NB4 (cell line): ENCODE results near the gene HAUS7.
"Not testable (repeated sequence)": the region's sequence is repeated elsewhere in the genome, so short reads cannot be mapped to it uniquely, and the experiment has no call there.

Experiments used
- DNase-seq: peaks from one replicate; pipeline ENCODE4 v3.0.0; 2010; ENCODE audit warnings: low read depth
- H3K4me3 ChIP-seq: one replicate; pipeline ENCODE4 v1.5.1; 2011; ENCODE audit warnings: mild to moderate bottlenecking, low read depth, low read length, moderate library complexity
- CTCF ChIP-seq: IDR thresholded peaks from one replicate; pipeline ENCODE4 v1.5.1; 2012; ENCODE audit warnings: low read depth, low read length
- MAX ChIP-seq: IDR thresholded peaks from 2 replicates; pipeline ENCODE4 v1.6.1; 2011; ENCODE audit warnings: low read depth, low read length
- MYC ChIP-seq: IDR thresholded peaks from 2 replicates; pipeline ENCODE4 v1.6.1; 2011; ENCODE audit warnings: low read depth, low read length
- POLR2A ChIP-seq: IDR thresholded peaks from 2 replicates; pipeline ENCODE4 v1.6.1; 2011; ENCODE audit warnings: mild to moderate bottlenecking; ENCODE audit not compliant: insufficient read length; ENCODE audit errors: extremely low read depth

Gene HAUS7

GRCh38 chrX:153406903-153407302 is 63.5 kb downstream of the HAUS7 start:
- no peak overlapping the region for H3K4me3 ChIP-seq
- TF ChIP-seq POLR2A (no peak), CTCF (no peak), MAX (no peak), MYC (no peak)
- no peak for DNase-seq

GRCh38 chrX:153406011-153406410 is 64.4 kb downstream of the HAUS7 start:
- TF ChIP-seq MYC (no peak), CTCF (no peak), POLR2A (no peak), MAX (no peak)
- DNase-seq = no peak
- H3K4me3 ChIP-seq = no peak overlapping the region

DNA sequence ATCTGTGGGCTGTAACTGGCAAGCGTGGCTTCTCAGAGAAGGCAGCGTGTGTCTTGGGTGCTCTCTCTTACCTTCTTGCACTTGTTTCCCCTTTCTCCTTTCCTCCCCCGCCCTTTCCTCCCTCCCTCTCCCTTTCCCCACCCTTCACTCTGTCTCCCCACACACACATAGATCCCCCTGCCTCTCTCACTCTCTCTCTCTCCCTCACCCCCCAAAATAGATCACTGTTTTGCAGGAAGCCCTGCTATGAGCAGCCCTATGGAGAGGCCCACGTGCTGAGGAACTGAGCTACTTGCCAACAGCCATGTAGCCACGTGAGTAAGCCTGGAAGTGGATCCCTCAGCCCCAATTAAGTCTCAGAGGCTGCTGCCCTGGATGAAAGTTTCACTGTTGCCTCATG is 65.0 kb downstream of the HAUS7 start:
- no peak overlapping the region for H3K4me3 ChIP-seq
- TF ChIP-seq MAX (no peak), CTCF (no peak)
- DNase-seq = no peak

GRCh38 chrX:153404333-153404732 is 66.0 kb downstream of the HAUS7 start:
- not testable (repeated sequence) for DNase-seq, H3K4me3 ChIP-seq

- DNase-seq = no peak
- TF ChIP-seq MAX (no peak), MYC (no peak), CTCF (no peak), POLR2A (no peak)
- H3K4me3 ChIP-seq = no peak within 1 kb of the TSS
Observed at GRCh38 chrX:153401133-153401764, 69.1 kb downstream of the HAUS7 start, which contains the start of gene PNMA6E. TSS of gene PNMA6E (minus strand) at chrX:153401350. CDS start at chrX:153398849, 2,501 bp downstream.

DNA sequence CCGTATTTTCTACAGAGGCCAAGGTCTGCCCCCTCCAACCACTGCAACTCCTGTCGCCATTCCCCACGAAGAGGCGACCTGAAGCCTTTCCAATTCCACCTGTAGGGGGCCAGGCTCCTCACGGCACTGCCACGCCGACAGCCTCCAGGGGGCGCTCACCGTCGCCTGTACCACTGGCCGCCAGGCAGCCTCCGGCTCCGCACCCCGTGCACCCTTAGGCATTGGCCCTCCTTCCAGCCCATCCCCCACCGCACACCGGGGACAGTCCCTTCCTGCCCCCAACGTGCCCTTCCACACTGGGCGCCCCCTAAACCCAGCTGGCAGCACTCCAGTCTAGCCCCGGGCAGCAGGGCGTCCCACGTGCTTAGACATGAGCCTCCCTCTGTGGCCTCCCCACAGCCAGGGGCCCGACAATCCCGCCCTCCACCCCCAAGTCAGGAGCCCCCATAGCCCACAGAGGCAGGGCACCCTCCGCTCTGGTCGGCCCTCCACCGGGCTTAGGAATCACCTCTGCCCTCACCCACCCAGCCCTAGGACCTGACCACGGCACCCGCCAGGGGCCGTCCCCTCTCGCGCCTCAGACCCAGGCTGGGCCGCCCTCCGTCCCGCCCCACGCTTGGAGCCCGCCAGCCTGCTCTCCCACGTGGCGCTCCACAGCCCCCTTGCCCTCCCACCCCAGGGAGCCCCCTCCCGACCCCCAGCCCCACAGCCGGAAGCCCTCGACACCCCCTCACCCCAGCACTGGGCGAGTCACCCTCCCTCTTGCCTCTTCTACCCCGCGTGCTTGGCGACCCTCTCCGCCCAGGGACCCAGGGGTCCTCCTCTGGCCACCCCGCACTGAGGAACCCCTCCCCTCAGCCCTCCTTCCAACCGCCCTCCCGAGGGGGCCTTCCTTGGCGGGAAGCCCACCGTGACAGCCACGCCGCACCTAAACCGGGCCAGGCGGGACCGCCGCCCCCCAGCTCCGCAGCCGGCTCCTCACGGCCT is 69.9 kb downstream of the HAUS7 start:
- H3K4me3 ChIP-seq = no peak overlapping the region
- TF ChIP-seq CTCF = peak; percentile 97
- TF ChIP-seq MAX = peak; percentile 33; the same call in 1 of the 2 replicates
- no peak for TF ChIP-seq MYC
- peak; percentile 68 for DNase-seq
